Measurements from ENCODE around the gene SAP25.

SAP25 gene

DNA sequence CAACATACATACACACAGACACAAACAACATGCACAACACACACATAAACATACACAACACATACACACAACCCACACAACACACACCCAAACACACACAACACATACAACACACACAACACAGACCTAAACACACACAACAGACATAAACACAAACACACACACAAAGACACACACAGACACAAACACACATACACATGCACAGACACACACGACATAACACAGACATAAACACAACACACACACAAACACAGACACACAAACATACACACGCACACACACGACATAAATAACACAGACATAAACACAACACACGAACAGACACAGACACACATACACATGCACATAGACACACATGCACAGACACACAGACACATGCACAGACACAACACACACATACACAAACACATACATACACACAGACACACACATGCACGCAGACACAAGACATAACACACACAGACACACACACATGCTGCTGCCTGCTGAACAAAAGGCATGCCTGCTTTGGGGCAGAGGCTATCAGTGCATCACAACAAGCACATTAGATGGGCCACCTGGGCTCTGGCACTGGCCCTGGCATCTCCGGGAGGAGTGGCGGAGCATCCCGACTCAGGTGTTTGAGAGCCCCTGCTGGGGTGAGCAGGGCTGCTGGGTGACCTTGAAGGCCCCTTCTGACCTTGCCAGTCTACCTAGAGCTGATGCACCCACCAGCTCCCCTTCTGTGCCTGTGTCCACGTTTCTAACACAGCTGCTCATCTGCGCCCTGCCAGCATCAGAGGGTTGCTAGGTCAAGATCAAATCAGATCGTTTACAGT, 7.0 kb upstream of the SAP25 start:
- TF ChIP-seq, protein P1, sequence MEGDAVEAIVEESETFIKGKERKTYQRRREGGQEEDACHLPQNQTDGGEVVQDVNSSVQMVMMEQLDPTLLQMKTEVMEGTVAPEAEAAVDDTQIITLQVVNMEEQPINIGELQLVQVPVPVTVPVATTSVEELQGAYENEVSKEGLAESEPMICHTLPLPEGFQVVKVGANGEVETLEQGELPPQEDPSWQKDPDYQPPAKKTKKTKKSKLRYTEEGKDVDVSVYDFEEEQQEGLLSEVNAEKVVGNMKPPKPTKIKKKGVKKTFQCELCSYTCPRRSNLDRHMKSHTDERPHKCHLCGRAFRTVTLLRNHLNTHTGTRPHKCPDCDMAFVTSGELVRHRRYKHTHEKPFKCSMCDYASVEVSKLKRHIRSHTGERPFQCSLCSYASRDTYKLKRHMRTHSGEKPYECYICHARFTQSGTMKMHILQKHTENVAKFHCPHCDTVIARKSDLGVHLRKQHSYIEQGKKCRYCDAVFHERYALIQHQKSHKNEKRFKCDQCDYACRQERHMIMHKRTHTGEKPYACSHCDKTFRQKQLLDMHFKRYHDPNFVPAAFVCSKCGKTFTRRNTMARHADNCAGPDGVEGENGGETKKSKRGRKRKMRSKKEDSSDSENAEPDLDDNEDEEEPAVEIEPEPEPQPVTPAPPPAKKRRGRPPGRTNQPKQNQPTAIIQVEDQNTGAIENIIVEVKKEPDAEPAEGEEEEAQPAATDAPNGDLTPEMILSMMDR (IDR thresholded peaks at IDR 0.05; ENCODE audit: low read depth, low read length): no peak
- H3K4me3 ChIP-seq (ENCODE audit: low read depth, low read length): no peak overlapping the region

DNA sequence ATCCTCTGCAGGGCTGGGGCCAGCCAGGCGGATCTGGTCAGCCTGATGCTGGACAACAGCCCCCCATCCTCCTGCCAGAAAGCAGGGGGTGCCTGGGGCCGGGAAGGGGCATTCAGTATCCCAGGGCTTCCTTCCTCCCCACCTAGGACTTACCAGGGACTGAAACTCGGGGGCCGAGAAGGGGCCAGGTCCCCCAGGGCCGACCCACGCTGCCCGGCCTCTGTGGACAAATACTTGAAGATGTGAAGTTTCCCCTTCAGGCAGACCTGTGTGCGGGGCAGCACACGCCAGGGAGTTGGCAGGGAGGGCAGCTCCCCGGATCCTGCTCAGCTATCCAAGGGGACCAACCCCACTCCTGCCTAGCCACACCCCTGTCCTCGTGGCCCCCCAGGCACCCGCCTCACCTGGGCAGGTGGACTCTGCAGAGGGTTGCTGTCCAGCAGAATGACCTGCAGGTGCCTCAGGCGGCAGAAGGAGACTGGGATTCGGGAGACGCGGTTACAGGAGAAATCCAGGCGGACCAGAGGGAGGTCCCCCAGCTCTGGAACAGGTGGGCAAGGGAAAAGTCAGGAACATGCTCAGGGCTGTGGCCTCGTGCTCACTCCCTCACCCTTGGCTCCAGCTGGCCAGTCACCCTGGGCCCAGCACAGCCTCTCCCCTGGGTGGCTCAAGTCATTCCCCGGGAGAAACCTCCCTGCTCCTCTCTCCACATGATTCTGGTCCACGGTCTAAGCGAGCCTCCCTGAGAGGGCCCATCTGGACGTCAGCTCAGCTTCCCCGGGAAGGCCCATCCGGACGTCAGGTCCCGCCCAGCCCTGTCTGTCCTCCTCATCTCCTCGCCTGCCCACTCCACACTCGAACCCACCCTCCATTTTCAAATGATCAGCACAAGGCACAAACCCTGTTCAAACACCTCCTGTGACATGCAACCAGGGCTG, 4.8 kb upstream of the SAP25 start:
- H3K4me3 ChIP-seq (ENCODE audit: low read depth, low read length): no peak overlapping the region
- TF ChIP-seq, protein P1 (IDR thresholded peaks at IDR 0.05; ENCODE audit: low read depth, low read length): no peak

DNA sequence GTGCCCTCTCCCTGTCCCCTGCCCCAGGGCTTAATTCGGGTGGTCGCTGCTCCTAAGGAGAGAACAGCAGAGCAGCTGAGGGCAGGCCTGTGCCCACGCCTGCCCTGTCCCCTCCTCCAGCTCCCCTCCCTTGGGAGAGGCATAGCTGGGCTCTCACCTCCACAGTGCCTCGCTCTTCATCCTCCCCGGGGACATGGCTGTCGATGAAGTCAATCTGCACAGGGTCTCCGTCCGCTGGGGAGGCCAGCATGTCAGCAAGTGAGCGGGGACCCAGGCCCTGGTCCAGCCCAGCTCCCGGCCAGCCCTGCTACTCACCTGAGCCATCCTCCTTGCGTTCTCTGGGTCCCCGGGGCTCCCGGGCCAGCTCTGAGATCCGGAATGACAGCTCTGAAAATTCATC, 3.8 kb upstream of the SAP25 start:
- no peak overlapping the region for H3K4me3 ChIP-seq (ENCODE audit: low read depth, low read length)

DNA sequence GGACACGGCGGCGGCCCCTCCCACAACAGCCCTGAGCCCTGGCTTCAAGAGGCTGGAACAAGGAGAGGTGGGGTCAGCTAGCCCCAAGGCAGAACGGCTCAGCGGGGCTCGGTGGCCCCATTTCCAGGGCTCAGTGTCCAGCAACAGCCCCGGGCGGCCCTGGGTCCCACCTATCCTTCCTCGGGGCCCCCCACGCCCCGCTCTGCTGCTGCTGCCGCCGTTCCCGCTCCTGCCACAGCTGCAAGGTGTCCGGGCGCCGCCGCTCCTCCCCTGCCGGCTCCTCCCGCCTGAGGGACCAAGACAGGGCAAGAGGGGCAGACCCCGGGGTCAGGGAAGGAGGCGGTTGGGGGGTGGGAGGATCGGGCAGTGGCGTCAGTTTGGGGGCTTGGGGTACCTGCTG, 3.4 kb upstream of the SAP25 start:
- TF ChIP-seq, protein P1 (IDR thresholded peaks at IDR 0.05; ENCODE audit: low read depth, low read length): no peak
- H3K4me3 ChIP-seq (ENCODE audit: low read depth, low read length): no peak overlapping the region

More for the DNA sequence above, 3.8 kb upstream of the SAP25 start:
- TF ChIP-seq, protein P1 (IDR thresholded peaks at IDR 0.05; ENCODE audit: low read depth, low read length): no peak

DNA sequence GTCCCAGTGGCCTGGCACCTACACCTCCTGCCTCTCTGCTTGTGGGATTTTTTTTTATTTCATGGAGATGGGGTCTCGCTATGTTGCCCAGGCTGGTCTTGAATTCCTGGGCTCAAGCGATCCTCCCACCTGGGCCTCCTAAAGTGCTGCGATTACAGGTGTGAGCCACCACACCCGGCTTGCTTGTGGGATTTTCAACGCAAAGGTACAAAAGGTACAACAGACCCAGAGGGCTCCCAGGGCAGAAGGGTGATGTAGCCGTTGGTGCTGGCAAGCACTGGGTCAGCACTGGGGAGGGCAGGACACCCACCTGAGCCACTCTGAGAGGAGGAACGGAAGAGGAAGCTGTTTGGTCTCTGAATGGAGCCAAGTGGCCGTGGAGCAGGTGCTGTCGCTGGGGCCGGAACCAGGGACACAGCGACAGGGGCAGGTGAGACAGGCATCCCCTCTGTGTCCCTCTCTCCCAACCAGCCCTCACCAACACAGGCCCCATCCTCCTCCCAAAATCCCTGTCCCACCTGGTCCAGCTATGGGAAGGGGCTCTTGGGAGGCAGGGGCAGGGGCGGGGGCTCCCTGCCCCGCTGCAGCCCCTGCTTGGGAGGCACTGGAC, 2.8 kb upstream of the SAP25 start:
- H3K4me3 ChIP-seq (ENCODE audit: low read depth, low read length): no peak overlapping the region
- TF ChIP-seq, protein P1 (IDR thresholded peaks at IDR 0.05; ENCODE audit: low read depth, low read length): no peak

DNA sequence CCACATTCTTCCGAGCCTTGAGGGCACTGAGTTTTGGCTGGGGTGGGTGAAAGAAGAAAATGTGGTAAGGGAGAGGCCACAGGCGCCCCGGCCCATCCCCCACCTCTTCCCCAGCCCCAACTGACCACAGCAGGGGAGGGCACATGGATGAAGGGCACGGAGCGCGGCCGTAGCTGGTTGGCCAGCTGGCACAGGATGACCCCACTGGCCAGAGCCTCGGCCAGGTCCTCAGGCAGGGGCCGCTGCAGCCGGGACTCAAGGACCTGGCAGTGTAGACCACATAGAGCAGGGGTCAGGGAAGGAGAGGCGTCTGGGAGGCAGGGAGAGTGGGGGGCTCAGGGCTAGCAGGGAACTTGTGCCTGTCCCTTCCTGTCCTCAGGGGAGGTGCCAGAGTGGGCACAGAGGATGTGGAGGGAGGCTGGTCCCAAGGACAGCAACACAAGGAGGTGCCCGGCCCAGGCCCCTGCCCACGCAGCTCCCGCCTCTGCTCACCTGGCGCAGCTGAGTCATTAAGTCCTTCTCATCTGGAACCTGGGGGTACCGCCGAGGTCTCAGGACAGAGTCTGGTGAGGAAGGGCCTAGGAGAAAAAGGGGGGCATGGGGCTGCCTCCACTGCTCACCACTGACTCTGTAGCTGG, 2.2 kb upstream of the SAP25 start:
- no peak overlapping the region for H3K4me3 ChIP-seq (ENCODE audit: low read depth, low read length)
- TF ChIP-seq, protein P1 (IDR thresholded peaks at IDR 0.05; ENCODE audit: low read depth, low read length): no peak
